Astrocyte (in vitro differentiated cells and primary cell): ENCODE results near the gene TJP1. TPM values are rescaled to one million over a fixed set of nuclear protein-coding genes. Genes with fewer than 3 reads are reported as not detected.
A peak's percentile ranks its signal among the peaks of the same experiment; 100 is the strongest.

Source experiments
- DNase-seq: peaks from one replicate; pipeline ENCODE4 v3.0.0-alpha.2; 2010; ENCODE audit warnings: low read depth
- FAIRE-seq: peaks from 2 replicates; lab custom pipeline; 2011; peaks lifted over from hg19 to GRCh38; lab: Jason Lieb, UNC
- H2AFZ ChIP-seq: 2 replicates; pipeline ENCODE4 v1.6.0; 2012; ENCODE audit warnings: low read depth, low read length, inconsistent platforms
- H3K27ac ChIP-seq: 2 replicates; pipeline ENCODE4 v1.5.1; 2011; ENCODE audit warnings: low read depth, low read length, inconsistent platforms
- H3K27me3 ChIP-seq: 2 replicates; pipeline ENCODE4 v1.6.0; 2011; ENCODE audit warnings: low read length, inconsistent platforms; ENCODE audit not compliant: insufficient read depth
- H3K36me3 ChIP-seq: 2 replicates; pipeline ENCODE4 v1.5.1; 2011; ENCODE audit warnings: low read length, inconsistent platforms; ENCODE audit not compliant: insufficient read depth
- H3K4me1 ChIP-seq: 2 replicates; pipeline ENCODE4 v1.5.1; 2011; ENCODE audit warnings: low read length, inconsistent platforms; ENCODE audit not compliant: insufficient read depth
- H3K4me2 ChIP-seq: 2 replicates; pipeline ENCODE4 v1.6.0; 2012; ENCODE audit warnings: low read length, inconsistent platforms
- H3K4me3 ChIP-seq: 2 replicates; pipeline ENCODE4 v1.5.1; 2011; ENCODE audit warnings: low read depth, mild to moderate bottlenecking, low read length, inconsistent platforms; ENCODE audit not compliant: insufficient read depth
- H3K79me2 ChIP-seq: 2 replicates; pipeline ENCODE4 v1.6.0; 2012; ENCODE audit warnings: mild to moderate bottlenecking, low read length, inconsistent platforms; ENCODE audit not compliant: insufficient read depth
- H3K9ac ChIP-seq: 2 replicates; pipeline ENCODE4 v1.6.0; 2012; ENCODE audit warnings: mild to moderate bottlenecking, low read length, inconsistent platforms
- H3K9me3 ChIP-seq: 2 replicates; pipeline ENCODE4 v1.5.1; 2012; ENCODE audit warnings: low read depth, mild to moderate bottlenecking, low read length, inconsistent platforms; ENCODE audit not compliant: insufficient read depth
- H4K20me1 ChIP-seq: 2 replicates; pipeline ENCODE4 v1.6.0; 2012; ENCODE audit warnings: low read length, inconsistent platforms; ENCODE audit not compliant: insufficient read depth
- H3K27ac Mint-ChIP-seq: one replicate; pipeline ENCODE4 v1.8.0; 2021; ENCODE audit warnings: mild to moderate bottlenecking, mixed read lengths; ENCODE audit not compliant: unreplicated experiment
- H3K27me3 Mint-ChIP-seq: one replicate; pipeline ENCODE4 v1.8.0; 2021; ENCODE audit warnings: low read depth, mixed read lengths; ENCODE audit not compliant: unreplicated experiment
- H3K36me3 Mint-ChIP-seq: one replicate; pipeline ENCODE4 v1.8.0; 2021; ENCODE audit warnings: low read depth, mixed read lengths; ENCODE audit not compliant: unreplicated experiment
- H3K4me1 Mint-ChIP-seq: one replicate; pipeline ENCODE4 v1.8.0; 2021; ENCODE audit warnings: low read depth, mixed read lengths; ENCODE audit not compliant: unreplicated experiment
- H3K4me3 Mint-ChIP-seq: one replicate; pipeline ENCODE4 v1.8.0; 2021; ENCODE audit warnings: mild to moderate bottlenecking, moderate library complexity, mixed read lengths; ENCODE audit not compliant: unreplicated experiment
- H3K9me3 Mint-ChIP-seq: one replicate; pipeline ENCODE4 v1.8.0; 2021; ENCODE audit warnings: mild to moderate bottlenecking, mixed read lengths; ENCODE audit not compliant: unreplicated experiment
- CTCF ChIP-seq: IDR thresholded peaks from 2 replicates; pipeline ENCODE4 v1.5.1; 2011; ENCODE audit warnings: low read depth, mild to moderate bottlenecking, inconsistent platforms, low read length, moderate library complexity; ENCODE audit not compliant: insufficient read depth
- EZH2 ChIP-seq: IDR thresholded peaks from 2 replicates; pipeline ENCODE4 v1.6.1; 2012; ENCODE audit warnings: mild to moderate bottlenecking, low read length, inconsistent platforms; ENCODE audit not compliant: insufficient read depth
- total RNA-seq: library from RNA; stranded (reverse); gene quantifications from 2 replicates; pipeline ENCODE4 v1.2.1, GENCODE V29; 2021

Gene TJP1
- total RNA-seq, 1 donor from 2014 or later: 137 TPM

DNA sequence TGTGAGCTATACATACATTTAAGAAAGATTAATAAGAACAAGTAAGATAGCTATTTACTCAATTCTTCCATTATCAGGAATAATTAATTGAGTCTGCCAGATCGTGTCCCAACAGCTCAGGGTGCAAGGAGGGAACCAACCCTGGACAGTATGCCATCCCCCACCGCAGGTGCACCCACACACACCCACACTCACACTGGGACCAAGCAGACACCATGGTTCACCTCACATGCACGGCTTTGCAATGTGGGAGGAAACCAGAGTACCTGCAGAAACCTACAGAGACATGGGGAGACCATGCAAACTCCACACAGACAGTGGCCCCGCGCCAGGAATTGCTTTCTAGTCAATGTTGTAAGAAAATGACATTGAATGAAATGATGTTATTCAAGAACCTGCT lies 20.0 kb upstream of the TJP1 start:
- Mint-ChIP-seq H3K4me1 (peaks cover 31% of the 10 kb centered on the region), H3K9me3 (peaks cover 7% of the 10 kb centered on the region), H3K4me3 (no peak overlapping the region), H3K36me3 (peaks cover 2% of the 10 kb centered on the region), H3K27ac (no peak overlapping the region), H3K27me3 (peaks cover 1% of the 10 kb centered on the region)
- Histone ChIP-seq H3K27me3 (peaks cover 2% of the 10 kb centered on the region), H3K4me2 (no peak overlapping the region), H3K79me2 (no peaks in the 10 kb centered on the region), H4K20me1 (no peaks in the 10 kb centered on the region), H3K9me3 (no peaks in the 10 kb centered on the region), H2AFZ (no peak overlapping the region), H3K36me3 (no peaks in the 10 kb centered on the region), H3K4me3 (no peak overlapping the region), H3K4me1 (peaks cover 19% of the 10 kb centered on the region), H3K9ac (no peak overlapping the region), H3K27ac (no peak overlapping the region)
- FAIRE-seq (no peak), DNase-seq (no peak)
- TF ChIP-seq CTCF (no peak), EZH2 (no peak)

- peak overlapping the region; percentile 33 for H3K4me2 ChIP-seq
- Mint-ChIP-seq H3K27ac (peak overlapping the region; percentile 67), H3K36me3 (peaks cover 2% of the 10 kb centered on the region), H3K9me3 (peaks cover 4% of the 10 kb centered on the region), H3K4me1 (peaks cover 32% of the 10 kb centered on the region), H3K27me3 (peaks cover 1% of the 10 kb centered on the region), H3K4me3 (no peak overlapping the region)
- H3K27me3 ChIP-seq: peaks cover 2% of the 10 kb centered on the region
- H2AFZ ChIP-seq: no peak overlapping the region
- no peak overlapping the region for H3K4me3 ChIP-seq
- TF ChIP-seq CTCF: no peak
- TF ChIP-seq EZH2: no peak
- FAIRE-seq (peak; percentile 71), DNase-seq (no peak)
- H3K36me3 ChIP-seq: no peaks in the 10 kb centered on the region
- no peaks in the 10 kb centered on the region for H4K20me1 ChIP-seq
- H3K79me2 ChIP-seq: no peaks in the 10 kb centered on the region
- H3K27ac ChIP-seq: no peak overlapping the region
- no peaks in the 10 kb centered on the region for H3K9me3 ChIP-seq
- H3K9ac ChIP-seq: no peak overlapping the region
- peaks cover 19% of the 10 kb centered on the region for H3K4me1 ChIP-seq
Measured at GRCh38 chr15:29840926-29841325, 18.7 kb upstream of the TJP1 start.

DNA sequence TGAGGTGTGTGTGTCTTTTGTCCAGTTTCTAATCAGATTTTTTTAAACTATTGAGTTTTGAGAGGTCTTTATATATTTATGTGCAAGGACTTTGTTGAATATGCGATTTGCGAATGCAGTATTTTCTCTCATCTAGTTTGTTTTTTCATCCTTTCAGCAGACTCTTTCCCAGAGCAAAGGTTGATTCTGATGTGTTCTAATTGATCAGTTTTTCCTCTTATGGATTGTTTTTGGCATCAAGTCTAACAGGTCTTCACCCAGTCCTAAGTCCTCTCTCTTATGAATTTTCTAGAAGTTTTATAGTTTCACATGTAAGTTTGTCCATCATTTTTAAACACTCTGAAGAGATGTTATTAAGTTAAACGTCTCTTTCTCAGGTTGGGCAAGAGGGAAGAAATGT lies 17.8 kb upstream of the TJP1 start:
- no peak overlapping the region for H3K4me2 ChIP-seq
- Mint-ChIP-seq H3K4me3 (no peak overlapping the region), H3K27me3 (peaks cover 1% of the 10 kb centered on the region), H3K27ac (no peak overlapping the region), H3K36me3 (no peaks in the 10 kb centered on the region), H3K9me3 (peaks cover 2% of the 10 kb centered on the region), H3K4me1 (peaks cover 39% of the 10 kb centered on the region)
- no peaks in the 10 kb centered on the region for H4K20me1 ChIP-seq
- H3K4me1 ChIP-seq: peaks cover 19% of the 10 kb centered on the region
- H3K36me3 ChIP-seq: no peaks in the 10 kb centered on the region
- TF ChIP-seq CTCF (no peak), EZH2 (no peak)
- no peaks in the 10 kb centered on the region for H3K79me2 ChIP-seq
- H3K27me3 ChIP-seq: peaks cover 2% of the 10 kb centered on the region
- no peak for DNase-seq
- no peak overlapping the region for H3K4me3 ChIP-seq
- no peaks in the 10 kb centered on the region for H3K9me3 ChIP-seq
- no peak overlapping the region for H3K9ac ChIP-seq
- FAIRE-seq: no peak
- no peak overlapping the region for H2AFZ ChIP-seq
- H3K27ac ChIP-seq: no peak overlapping the region
